Measurements from ENCODE around the gene TUBGCP2. TPM values are rescaled to one million over a fixed set of nuclear protein-coding genes. Genes with fewer than 3 reads are reported as not detected.

Gene TUBGCP2
- total and polyA plus RNA-seq, 7 donors: 20.3 to 53.2 (median 33.8) TPM

GRCh38 chr10:133248334-133248715 is 60.3 kb downstream of the TUBGCP2 start:
- ATAC-seq (no peak), DNase-seq (no peak)
- no peak for TF ChIP-seq CTCF (IDR thresholded peaks at IDR 0.05)
- Histone ChIP-seq H3K36me3 (ENCODE audit: insufficient read depth in 1 of 2, low read depth in 1 of 2) (no peaks in the 10 kb centered on the region), H3K4me1 (no peaks in the 10 kb centered on the region), H3K9me3 (no peaks in the 10 kb centered on the region), H3K4me3 (no peak overlapping the region), H3K27me3 (ENCODE audit: insufficient read depth in 3 of 3, low read length in 2 of 3) (peaks cover 0 to 64% (median 21%) of the 10 kb centered on the region in 3 donors), H3K27ac (no peak overlapping the region)
- intact Hi-C loops (cut with DNase I): no loop called here
- WGBS, 3 donors: 75 to 80% (median 76%) methylated on average over 12 of the region's 12 CpGs

GRCh38 chr10:133247681-133248333 is 60.9 kb downstream of the TUBGCP2 start:
- TF ChIP-seq CTCF (IDR thresholded peaks at IDR 0.05): no peak

GRCh38 chr10:133246236-133246626 is 62.4 kb downstream of the TUBGCP2 start:
- Histone ChIP-seq H3K9me3 (no peaks in the 10 kb centered on the region), H3K27ac (no peak overlapping the region), H3K4me3 (no peak overlapping the region), H3K27me3 (ENCODE audit: insufficient read depth in 3 of 3, low read length in 2 of 3) (peaks cover 0 to 81% (median 33%) of the 10 kb centered on the region in 3 donors), H3K36me3 (ENCODE audit: insufficient read depth in 1 of 2, low read depth in 1 of 2) (no peaks in the 10 kb centered on the region), H3K4me1 (no peaks in the 10 kb centered on the region)
- no peak for ATAC-seq
- no peak for DNase-seq
- TF ChIP-seq CTCF (IDR thresholded peaks at IDR 0.05): no peak
- WGBS, 3 donors: 37 to 51% (median 39%) methylated on average over 12 of the region's 12 CpGs
- intact Hi-C loops (cut with DNase I): no loop called here

More at GRCh38 chr10:133247681-133248333, 60.9 kb downstream of the TUBGCP2 start:
- H3K27me3 ChIP-seq (ENCODE audit: insufficient read depth in 3 of 3, low read length in 2 of 3): peaks cover 0 to 69% (median 23%) of the 10 kb centered on the region in 3 donors
- H3K4me3 ChIP-seq: no peak overlapping the region
- no peak overlapping the region for H3K27ac ChIP-seq
- H3K9me3 ChIP-seq: no peaks in the 10 kb centered on the region
- no peaks in the 10 kb centered on the region for H3K4me1 ChIP-seq
- 72 to 82% (median 76%) methylated on average over 30 to 36 of the region's 36 CpGs for WGBS, 3 donors
- DNase-seq: no peak
- no peak for ATAC-seq
- no peaks in the 10 kb centered on the region for H3K36me3 ChIP-seq (ENCODE audit: insufficient read depth in 1 of 2, low read depth in 1 of 2)
- intact Hi-C loops (cut with DNase I): no loop called here

- ATAC-seq (no peak), DNase-seq (no peak)
- no peak overlapping the region for H3K27ac ChIP-seq
- H3K36me3 ChIP-seq (ENCODE audit: insufficient read depth in 1 of 2, low read depth in 1 of 2): no peaks in the 10 kb centered on the region
- peaks cover 0 to 86% (median 33%) of the 10 kb centered on the region in 3 donors for H3K27me3 ChIP-seq (ENCODE audit: insufficient read depth in 3 of 3, low read length in 2 of 3)
- 45 to 60% (median 46%) methylated on average over 27 to 33 of the region's 33 CpGs for WGBS, 3 donors
- H3K4me3 ChIP-seq: no peak overlapping the region
- TF ChIP-seq CTCF (IDR thresholded peaks at IDR 0.05): no peak
- intact Hi-C loops (cut with DNase I): no loop called here
- no peaks in the 10 kb centered on the region for H3K9me3 ChIP-seq
- no peaks in the 10 kb centered on the region for H3K4me1 ChIP-seq
Observed at GRCh38 chr10:133245439-133246235, 63.0 kb downstream of the TUBGCP2 start.

All from psoas muscle (tissue), 8 donors.